NCI-H510A treated with DMSO at 0.1 percent for 48 hours (cell line): ENCODE data around the gene KIAA1328.
"Not testable (repeated sequence)": the region's sequence is repeated elsewhere in the genome, so short reads cannot be mapped to it uniquely, and the experiment has no call there.

Source experiments
- DNase-seq: peaks from one replicate; lab custom pipeline; 2025; lab: John Stamatoyannopoulos, UW

KIAA1328 gene

DNA sequence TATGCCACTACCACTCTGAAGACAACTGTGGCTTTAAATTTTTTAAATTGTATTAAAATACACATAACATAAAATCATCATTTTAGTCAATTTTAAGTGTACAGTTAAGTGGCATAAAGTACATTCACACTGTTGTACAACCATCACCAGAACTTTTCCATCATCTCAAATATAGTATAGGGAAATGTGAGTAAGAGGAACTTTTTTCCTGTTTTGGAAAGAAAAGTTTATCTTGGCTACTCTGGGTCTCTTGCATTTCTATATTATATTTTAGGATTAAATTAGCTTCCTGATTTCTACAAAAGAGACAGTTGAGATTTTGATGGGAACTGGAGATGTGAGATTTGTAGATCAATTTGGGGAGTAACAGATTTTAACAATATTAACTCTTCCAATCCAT is 3.4 kb upstream of the KIAA1328 start:
- DNase-seq: no peak

DNA sequence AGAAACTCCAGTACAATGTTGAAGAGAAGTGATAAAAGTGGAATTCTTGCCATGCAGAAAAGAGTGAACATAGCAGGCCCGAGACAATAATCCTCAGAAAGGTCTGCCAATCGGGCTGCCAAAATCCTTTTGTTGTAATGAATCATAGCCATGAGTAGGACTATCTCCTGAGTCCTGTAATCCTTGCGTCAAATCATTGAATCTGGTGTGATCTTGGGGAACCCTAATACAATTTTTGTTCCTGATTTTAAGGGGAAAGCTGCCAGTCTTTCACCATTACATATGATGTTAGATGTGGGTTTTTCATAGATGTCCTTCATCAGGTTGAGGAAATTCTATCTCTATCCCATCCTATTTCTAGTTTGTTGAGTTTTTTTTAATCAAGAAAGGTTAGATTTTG is 2.4 kb upstream of the KIAA1328 start:
- DNase-seq: no peak

DNA sequence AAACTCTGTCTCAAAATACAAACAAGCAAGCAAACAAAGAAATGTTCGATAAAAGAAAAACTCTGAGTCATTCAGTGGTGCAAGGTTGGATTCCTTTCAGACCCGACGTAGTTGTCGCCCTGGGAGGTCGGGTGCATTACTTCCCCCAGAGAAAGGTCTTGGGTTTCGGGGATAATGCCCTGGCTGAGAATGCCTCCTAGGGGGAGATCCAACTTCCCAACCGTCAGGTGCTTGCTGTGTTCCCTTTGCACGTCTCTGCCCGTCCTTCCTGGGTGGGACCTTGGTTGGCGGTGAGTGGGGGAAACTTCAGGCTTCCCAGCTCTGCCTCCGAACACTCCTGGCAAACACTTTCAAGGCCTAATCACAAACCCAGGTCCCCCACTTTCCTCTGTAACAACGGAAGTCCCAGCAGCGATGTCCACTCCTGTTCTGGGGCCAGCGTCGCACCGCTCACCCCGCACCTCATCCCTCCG is 734 bp upstream of the KIAA1328 start:
- no peak for DNase-seq

DNA sequence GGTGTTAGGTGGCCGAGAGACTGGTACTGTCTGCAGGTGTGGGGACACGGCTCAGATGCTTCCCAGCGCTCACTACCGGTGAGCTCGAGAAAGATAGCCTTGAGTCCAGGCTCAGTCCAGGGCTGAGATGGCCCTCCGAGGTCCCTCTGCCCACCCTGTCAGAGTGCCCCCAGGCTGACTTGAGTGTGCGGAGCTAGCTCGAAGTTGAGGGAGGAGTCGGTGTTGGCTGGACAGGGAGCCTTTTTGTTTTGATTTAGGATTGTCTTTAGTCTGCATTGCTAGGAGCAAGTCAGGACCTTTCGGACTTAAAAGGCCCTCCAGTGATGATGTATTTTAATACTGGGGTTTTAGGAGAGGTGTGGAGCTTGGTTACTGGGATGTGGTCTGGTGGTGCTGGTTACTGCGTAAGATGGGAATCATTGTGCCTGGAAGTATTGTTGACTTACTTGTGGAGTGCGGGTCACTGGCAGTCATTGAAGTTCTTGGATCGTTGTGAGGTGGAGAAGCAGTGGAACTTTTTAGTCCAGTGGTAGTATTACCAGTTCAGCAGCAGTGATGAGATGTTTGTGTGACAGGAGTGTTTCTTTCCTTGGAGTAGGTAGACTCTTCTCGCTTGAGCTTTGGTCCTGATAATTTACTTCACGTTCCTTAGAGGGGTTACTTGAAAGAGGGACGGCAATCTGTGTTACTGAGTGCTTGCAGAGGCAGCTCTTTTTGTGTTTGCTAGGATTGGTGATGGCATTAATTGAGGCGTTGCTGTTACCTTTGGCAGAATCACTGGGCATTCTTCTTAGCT is 633 bp downstream of the KIAA1328 start:
- peak; percentile 74 for DNase-seq

DNA sequence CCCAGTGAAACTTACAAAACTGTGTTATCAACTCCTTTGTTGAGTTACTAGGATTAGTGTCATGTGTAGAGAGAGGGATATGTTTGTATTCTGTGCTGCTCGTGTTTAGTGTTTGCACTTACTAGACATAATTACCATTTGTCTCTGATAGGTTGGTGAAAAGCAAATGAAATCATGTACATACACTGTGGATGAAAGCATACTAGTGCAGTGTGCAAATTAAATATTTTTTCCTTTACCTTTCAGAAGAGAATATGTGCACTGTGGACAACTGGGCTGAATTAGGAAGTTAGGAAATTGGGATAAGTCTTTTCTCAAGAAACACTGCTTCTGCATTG is 1.2 kb downstream of the KIAA1328 start:
- DNase-seq: peak; percentile 65

DNA sequence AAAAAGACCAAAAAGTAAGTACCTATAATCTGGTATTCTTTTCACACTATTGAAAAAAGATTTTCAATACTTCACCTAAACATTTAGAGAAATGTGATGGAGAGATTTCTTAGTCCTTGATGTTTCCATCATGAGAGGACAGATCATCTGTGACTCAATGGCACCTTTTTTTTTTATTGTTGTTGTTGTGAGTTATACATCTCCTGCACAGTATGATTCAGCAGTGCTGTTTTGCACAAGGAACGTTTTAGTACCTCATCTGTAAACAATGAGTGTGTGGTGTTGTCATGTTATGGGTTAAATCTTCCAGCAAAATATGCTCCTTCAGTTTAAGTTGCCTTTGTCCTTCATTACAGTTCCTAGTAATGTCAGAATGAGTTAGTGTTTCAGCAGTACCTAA is 2.2 kb downstream of the KIAA1328 start:
- DNase-seq: no peak

DNA sequence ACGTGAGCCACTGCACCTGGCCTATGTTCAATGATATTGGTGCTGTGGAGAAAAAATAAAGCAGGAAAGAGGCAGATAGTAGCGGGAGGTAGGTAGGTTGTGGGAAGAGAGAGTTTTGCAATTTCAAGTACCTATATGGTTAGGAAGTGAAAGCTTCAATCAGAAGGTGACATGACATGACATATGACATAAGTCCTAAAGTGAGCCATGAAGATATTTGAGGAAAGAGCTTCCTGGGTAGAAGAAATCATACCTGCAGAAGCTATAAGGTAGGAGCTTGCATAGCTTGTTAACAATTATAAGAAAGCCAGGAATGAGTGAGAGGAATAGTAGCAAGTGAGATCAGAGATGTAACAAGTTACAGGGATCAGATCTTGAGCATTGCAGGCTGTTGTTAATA is 4.2 kb downstream of the KIAA1328 start:
- no peak for DNase-seq

DNA sequence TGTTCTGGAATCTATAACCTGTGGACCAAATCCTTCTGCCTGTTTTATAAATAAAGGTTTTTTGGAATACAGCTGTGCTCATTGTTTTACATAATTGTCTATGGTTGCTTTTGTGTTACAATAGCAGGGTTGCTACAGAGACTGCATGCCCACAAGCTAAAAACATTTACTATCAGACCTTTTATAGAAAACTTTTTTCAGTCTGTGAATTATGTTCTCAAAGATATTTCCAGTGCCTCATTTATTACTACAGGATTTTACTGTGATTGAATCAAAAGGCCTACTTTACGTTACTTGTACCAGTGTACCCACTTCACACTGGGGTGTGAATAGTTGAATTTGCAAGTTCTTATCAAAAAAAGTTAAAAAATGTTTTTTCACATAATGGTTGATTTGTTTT is 7.0 kb downstream of the KIAA1328 start:
- no peak for DNase-seq

DNA sequence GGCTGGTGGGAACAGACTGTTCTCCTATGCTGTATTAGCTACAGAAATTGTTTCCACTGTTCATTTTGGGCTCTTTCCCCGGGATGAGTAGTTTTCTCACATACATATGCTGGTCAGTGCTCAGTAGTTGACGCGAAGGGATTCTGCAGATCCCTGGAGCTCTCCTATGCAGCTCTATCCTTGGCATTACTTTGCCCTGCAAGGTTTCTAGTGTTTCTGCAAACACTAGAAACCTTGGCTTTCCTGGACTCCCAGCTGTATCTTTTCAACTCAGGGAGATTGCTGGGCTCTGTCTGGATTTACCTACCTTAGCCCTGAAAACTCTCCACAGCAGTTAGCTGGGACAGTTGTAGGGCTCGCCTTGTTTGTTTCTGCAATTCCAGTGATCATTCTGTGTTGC is 10.9 kb downstream of the KIAA1328 start:
- DNase-seq: no peak

DNA sequence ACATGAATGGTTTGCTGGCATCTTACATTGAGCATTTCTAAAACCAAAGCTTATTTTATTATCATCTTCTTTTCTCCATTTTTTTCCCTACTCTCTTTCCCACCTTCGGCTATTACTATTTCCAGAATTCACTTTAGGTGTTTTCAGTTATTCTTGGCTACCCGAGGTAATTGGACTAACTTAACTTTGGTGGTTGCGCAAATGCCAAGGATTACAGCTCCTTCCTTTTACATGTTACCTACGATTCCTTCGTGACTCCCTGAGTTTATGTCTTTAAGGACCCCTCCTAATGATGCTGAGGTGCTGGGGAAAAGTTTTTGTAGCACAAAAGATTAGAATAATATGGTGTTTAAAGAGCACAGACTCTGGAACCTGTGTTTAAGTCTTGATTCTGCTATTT is 14.3 kb downstream of the KIAA1328 start:
- DNase-seq: no peak

DNA sequence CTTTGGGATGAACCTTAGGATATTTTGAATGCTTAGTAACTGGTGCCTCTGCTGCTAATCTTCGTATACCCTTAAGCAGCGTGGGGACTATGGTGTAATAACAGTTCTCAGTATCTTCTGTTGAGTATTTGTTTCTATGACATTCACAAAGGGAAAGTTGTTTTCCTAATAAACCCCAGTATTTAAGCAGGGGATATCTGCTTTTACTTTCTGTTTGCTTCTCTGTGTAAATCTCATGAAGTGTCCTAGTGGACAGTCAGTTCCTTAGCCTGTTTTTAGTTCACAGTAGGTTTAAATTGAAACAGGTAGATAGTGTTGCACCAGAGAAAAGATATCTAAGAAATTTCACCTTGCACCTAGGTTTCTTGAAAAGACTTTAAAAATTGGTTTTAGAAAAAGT is 14.9 kb downstream of the KIAA1328 start:
- DNase-seq: no peak

DNA sequence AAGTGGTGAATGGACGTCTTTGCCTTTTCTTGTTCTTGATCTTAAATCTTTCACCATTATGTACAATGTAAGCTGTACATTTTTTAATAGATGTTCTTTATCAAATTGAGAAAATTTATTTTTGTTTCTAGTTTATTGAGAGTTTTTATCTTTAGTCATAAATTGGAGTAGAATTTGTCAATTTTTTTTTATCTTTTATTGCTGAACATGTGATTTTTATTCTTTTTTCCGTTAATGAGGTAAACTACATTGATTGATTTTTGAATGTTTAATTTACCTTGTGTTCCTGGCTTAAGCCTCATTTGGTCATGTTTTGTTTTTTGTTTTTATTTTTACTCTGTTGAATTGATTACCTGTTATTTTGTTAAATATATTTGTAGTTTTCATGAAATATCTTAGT is 19.7 kb downstream of the KIAA1328 start:
- no peak for DNase-seq

DNA sequence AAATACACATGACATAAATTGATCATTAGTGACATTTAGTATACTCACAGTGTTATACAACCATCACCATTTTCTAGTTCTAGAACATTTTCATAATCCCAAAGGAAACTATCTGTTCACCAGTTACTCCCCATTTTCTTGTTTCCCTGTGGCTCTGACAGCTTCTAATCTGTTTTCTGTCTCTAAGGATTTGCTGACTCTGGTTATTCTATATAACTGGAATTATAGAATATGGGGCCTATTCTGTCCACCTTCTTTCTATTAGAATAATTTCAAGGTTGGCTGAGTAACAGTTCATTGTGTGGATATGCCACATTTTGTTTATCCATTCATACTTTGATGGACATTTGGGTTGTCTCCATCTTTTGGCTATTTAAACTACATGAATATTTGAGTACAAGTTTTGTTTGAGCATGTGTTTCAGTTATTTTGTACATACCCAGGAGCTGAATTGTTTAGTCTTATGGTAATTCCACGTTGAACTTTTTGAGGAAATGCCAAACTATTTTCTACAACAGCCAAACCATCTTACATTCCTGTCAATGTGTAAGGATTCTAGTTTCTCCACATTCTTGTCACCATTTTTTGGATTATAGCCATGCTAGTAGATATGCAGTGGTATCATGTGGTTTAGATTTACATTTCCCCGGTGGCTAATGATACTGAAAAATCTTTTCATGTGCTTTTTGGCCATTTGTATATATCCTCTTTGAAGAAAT is 20.5 kb downstream of the KIAA1328 start:
- no peak for DNase-seq

DNA sequence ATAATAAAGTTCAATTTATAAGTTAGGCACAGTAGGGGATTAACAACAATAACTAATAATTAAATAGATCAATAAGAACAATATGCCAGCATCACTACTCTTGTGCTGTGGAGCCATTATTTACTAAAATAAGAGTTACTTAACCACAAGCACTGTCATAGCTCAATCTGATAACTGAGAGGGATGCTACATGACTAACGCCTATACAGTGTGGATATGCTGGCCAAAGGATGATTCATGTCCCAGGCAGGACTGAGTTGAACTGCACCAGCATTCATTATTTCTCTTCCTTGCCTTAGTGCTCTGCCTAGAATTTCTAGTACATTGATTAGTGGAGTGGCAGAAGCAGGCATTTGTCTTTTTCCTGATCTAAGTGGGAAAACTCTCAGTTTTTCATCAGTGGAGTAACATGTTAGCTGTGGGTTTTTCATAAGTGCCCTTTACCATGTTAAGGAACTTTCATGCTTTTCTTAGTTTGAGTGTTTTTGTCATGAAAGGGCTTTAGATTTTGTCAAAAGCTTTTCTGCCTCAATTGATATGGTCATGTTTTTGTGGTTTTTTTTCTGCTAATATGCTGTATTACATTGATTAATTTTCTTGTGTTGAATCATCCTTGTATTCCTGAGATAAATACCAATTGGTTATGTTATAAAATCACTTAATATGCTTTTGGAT is 21.7 kb downstream of the KIAA1328 start:
- no peak for DNase-seq

DNA sequence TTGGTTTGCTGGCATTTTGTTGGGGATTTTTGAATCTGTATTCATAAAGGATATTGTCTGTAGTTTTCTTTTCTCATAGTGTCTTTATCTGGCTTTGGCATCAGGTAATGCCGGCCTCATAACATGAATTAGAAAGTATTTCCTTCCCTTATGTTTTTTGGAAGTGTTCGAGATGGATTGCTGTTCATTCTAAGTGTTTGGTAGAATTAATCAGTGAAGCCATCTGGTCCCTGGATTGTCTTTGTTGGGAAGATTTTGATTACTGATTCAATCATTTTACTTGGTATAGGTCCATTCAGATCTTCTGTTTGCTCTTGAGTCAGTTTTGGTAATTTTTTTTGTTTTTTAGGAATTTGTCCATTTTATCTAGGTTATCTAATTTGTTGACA is 22.3 kb downstream of the KIAA1328 start:
- no peak for DNase-seq

DNA sequence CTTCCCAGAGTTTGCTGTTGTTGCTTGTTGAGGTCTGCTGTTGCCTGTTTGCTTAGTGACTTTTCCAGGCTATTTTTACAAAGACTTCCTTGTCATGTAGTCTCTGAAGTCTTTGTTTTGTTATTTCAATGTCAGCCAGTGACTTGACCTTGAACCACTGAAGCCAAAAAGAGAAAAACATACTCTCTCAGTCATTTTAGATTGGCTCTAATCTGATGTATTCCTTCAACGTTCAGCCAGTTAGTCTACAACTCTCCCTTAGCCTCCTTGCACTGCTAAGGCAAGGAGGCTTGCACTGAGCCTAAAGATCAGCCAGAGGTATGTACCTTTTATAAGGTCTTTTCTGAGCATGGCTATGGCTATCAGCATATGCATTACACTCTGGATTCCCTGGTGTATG is 27.9 kb downstream of the KIAA1328 start:
- DNase-seq: no peak

DNA sequence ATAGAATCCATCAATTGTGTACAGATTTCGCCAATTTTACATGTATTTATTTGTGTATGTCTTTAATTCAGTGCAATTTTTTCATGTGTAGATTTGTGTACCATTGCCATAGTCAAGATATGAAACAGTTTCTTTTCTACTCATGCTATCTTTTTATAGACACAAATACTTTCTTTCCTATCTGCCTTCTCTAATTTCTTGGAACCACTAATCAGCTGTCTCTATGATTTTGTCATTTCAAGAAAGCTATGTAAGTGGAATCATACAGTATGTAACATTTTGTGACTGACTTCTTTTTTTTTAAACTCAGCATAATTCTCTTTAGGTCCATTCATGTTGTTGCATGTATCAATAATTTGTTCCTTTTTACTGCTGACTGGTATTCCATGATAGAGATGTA is 33.3 kb downstream of the KIAA1328 start:
- no peak for DNase-seq

DNA sequence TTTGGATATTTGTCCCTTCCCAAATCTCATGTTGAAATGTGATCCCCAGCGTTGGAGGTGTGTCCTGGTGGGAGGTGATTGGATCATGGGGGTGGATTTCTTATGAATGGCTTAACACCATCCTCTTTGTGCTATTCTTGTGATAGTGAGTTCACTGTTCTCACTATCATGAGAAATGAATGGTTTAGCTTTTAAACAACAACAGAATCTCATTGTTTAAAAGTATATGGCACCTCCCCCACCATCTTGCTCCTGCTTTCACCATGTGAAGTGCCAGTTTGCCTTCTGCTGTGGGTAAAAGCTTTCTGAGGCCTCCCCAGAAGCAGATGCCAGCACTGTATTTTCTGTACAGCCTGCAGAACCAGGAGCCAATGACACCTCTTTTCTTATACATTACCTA is 38.1 kb downstream of the KIAA1328 start:
- no peak for DNase-seq

DNA sequence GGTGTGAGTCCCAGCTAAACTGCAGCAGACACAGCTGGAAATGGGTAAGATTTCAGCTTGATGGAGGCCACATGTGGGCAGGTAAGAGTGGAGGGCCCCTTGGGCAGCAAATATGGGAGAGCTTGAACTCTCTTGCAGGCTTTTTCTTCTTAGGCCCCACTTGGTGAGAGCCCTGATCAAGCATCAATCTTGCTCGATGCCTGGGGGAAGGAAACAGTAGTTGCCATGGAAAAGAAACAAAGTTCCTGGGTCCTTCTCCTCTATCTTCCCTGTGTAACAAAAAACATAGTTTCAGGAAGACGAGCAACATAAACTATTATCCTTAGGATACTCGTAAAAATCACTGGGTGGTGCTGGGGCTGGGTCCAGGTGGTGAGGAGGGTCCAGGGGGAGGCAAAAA is 42.9 kb downstream of the KIAA1328 start:
- DNase-seq: no peak

DNA sequence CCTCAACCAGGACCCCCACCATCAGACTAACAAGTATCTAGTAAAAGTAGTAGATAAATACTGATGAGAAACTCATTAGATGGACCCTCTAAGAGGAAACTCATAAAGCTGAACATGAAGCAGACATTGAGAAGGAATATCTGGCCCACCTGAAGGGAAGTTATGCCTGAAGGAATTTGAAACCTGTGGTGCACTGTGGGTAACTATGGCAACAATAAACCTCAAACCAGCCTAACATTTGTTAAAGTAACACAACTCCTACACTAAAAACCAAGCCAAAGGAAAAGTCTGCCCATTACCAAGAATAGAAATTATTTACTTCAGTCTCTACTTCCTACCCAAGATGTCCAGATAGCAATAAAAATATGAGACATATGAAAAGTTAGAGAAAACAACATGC is 43.4 kb downstream of the KIAA1328 start:
- DNase-seq: no peak

DNA sequence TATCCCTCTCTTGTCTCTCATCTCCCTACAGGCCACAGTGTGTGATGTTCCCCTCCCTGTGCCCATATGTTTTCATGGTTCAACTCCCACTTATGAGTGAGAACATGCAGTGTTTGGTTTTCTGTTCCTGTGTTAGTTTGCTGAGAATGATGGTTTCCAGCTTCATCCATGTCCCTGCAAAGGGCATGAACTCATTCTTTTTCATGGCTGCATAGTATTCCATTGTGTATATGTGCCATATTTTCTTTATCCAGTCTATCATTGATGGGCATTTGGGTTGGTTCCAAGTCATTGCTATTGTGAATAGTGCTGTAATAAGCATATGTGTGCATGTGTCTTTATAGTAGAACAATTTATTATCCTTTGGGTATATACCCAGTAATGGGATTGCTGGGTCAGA is 44.9 kb downstream of the KIAA1328 start:
- DNase-seq: not testable (repeated sequence)

DNA sequence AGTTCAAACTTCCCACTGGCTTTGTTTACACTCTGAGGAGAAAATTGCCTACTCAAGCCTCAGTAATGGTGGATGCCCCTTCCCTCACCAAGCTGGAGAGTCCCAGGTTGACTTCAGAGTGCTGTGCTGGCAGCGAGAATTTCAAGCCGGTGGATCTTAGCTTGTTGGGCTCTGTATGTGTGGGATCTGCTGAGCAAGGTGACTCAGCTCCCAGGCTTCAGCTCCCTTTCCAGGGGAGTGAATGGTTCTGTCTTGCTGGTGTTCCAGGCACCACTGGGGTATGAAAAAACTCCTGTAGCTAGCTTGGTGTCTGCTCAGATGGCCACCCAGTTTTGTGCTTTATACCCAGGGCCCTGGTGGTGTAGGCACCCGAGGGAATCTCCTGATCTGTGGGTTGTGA is 50.9 kb downstream of the KIAA1328 start:
- DNase-seq: not testable (repeated sequence)

DNA sequence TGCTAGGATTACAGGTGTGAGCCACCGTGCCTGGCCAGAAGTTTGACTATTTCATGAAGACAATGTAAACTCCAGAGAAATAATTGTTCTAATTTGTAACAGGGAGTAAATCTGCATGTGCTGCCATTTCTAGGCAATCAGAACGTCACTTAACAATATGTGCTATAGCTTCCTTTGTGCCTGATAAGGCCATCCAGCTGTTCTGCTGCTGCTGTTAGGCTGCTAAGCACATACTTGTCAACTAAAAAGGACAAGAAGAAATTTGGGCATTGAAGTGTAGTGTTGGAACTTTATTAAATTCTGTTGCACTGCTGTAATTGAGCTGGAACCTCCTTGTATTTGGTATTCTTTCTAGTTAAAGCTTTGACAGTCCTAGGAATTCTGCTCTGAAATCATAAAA is 57.1 kb downstream of the KIAA1328 start:
- no peak for DNase-seq
